WERI-Rb-1 (cell line): Measurements from ENCODE around the gene ZNHIT2.

Experiments used
- DNase-seq: peaks from one replicate; pipeline ENCODE4 v3.0.0-alpha.2; 2020
- H3K27ac ChIP-seq: fragments of 250-450 bp; sonication (Bioruptor Pico); 2 replicates; pipeline ENCODE4 v1.5.1; 2020; ENCODE audit warnings: mild to moderate bottlenecking, moderate library complexity
- H3K27me3 ChIP-seq: fragments of 250-450 bp; sonication (Bioruptor Pico); 2 replicates; pipeline ENCODE4 v1.5.1; 2021; ENCODE audit warnings: mild to moderate bottlenecking, low read depth, moderate library complexity; ENCODE audit not compliant: insufficient read depth, severe bottlenecking
- H3K36me3 ChIP-seq: fragments of 250-450 bp; sonication (Bioruptor Pico); 2 replicates; pipeline ENCODE4 v1.5.1; 2020; ENCODE audit warnings: mild to moderate bottlenecking, moderate library complexity
- H3K4me3 ChIP-seq: 2 replicates; pipeline ENCODE4 v1.5.1; 2011; ENCODE audit warnings: low read depth, mild to moderate bottlenecking, control low read depth, low read length
- H3K9me3 ChIP-seq: fragments of 250-450 bp; sonication (Bioruptor Pico); 2 replicates; pipeline ENCODE4 v1.5.1; 2021; ENCODE audit warnings: mild to moderate bottlenecking, moderate library complexity; ENCODE audit not compliant: severe bottlenecking
- CTCF ChIP-seq: IDR thresholded peaks from 2 replicates; pipeline ENCODE4 v1.5.1; 2011; ENCODE audit warnings: low read depth, mild to moderate bottlenecking, control low read depth, inconsistent platforms, low read length

ZNHIT2 gene

GRCh38 chr11:65159012-65159411 is 41.5 kb upstream of the ZNHIT2 start:
- no peak for TF ChIP-seq CTCF
- no peaks in the 10 kb centered on the region for H3K36me3 ChIP-seq
- H3K27me3 ChIP-seq = no peaks in the 10 kb centered on the region
- no peak for DNase-seq
- H3K9me3 ChIP-seq = no peaks in the 10 kb centered on the region
- no peak overlapping the region for H3K4me3 ChIP-seq
- H3K27ac ChIP-seq = no peak overlapping the region

- Histone ChIP-seq H3K4me3 (no peak overlapping the region), H3K36me3 (no peaks in the 10 kb centered on the region), H3K9me3 (no peaks in the 10 kb centered on the region), H3K27me3 (no peaks in the 10 kb centered on the region), H3K27ac (no peak overlapping the region)
- TF ChIP-seq CTCF = no peak
- no peak for DNase-seq
These were observed 39.8 kb upstream of the ZNHIT2 start for GRCh38 chr11:65157336-65157735.

- H3K36me3 ChIP-seq = no peaks in the 10 kb centered on the region
- DNase-seq = no peak
- TF ChIP-seq CTCF = no peak
- H3K27ac ChIP-seq = no peak overlapping the region
- H3K9me3 ChIP-seq = no peaks in the 10 kb centered on the region
- no peaks in the 10 kb centered on the region for H3K27me3 ChIP-seq
- H3K4me3 ChIP-seq = no peak overlapping the region
These were observed 39.4 kb upstream of the ZNHIT2 start for GRCh38 chr11:65156926-65157325.

- no peak for TF ChIP-seq CTCF
- H3K4me3 ChIP-seq = no peak overlapping the region
- H3K27ac ChIP-seq = no peak overlapping the region
- H3K9me3 ChIP-seq = no peaks in the 10 kb centered on the region
- H3K27me3 ChIP-seq = no peaks in the 10 kb centered on the region
- no peak for DNase-seq
- H3K36me3 ChIP-seq = no peaks in the 10 kb centered on the region
These were observed 38.8 kb upstream of the ZNHIT2 start for GRCh38 chr11:65156256-65156655.

- H3K27me3 ChIP-seq = no peaks in the 10 kb centered on the region
- no peak for TF ChIP-seq CTCF
- DNase-seq = no peak
- no peak overlapping the region for H3K4me3 ChIP-seq
- peaks cover 3% of the 10 kb centered on the region for H3K9me3 ChIP-seq
- H3K27ac ChIP-seq = no peak overlapping the region
- H3K36me3 ChIP-seq = no peaks in the 10 kb centered on the region
These were observed 34.6 kb upstream of the ZNHIT2 start for GRCh38 chr11:65152122-65152521.

- no peaks in the 10 kb centered on the region for H3K27me3 ChIP-seq
- no peak overlapping the region for H3K4me3 ChIP-seq
- no peaks in the 10 kb centered on the region for H3K36me3 ChIP-seq
- peaks cover 7% of the 10 kb centered on the region for H3K9me3 ChIP-seq
- H3K27ac ChIP-seq = no peak overlapping the region
- TF ChIP-seq CTCF = no peak
- no peak for DNase-seq
These were observed 33.9 kb upstream of the ZNHIT2 start for GRCh38 chr11:65151331-65151899.
